Measurements from ENCODE around the gene EEFSEC. TPM values are rescaled to one million over a fixed set of nuclear protein-coding genes. Genes with fewer than 3 reads are reported as not detected.
A peak's percentile ranks its signal among the peaks of the same experiment; 100 is the strongest.

The EEFSEC gene
- total and polyA plus RNA-seq, 4 donors: 9.8 to 20.1 (median 11.6) TPM

DNA sequence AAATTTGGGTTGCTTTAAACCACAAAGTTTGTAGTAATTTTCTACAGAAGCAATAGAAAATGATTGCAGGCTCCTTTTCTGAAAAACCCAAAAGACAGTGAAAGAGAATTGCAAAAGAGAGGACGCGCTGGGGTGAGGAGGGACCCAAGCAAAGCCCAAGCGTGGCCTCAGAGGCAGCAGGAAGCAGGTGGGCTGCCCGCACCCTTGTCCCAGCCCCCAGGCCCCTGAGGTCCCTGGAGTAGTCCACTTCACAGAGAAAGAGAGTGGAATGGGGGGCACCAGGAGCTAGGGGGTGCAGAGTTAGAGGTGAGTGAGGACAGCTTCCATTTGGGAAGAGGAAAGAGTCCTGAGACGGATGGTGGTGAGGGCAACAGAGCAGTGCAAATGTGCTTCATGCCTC, 301.8 kb downstream of the EEFSEC start:
- peaks cover 0 to 21% (median 0%) of the 10 kb centered on the region in 5 donors for H3K4me1 ChIP-seq (ENCODE audit: control insufficient read depth in 5 of 5, insufficient read depth in 5 of 5, low read length in 5 of 5)
- no peak overlapping the region for H3K27ac ChIP-seq (ENCODE audit: low read depth in 1 of 2, low read length in 1 of 2)
- no peaks in the 10 kb centered on the region for H3K9me3 ChIP-seq (ENCODE audit: control insufficient read depth in 4 of 4, insufficient read depth in 3 of 4, low read length in 3 of 4)
- H3K4me3 ChIP-seq: no peak overlapping the region
- H3K27me3 ChIP-seq (ENCODE audit: control insufficient read depth in 3 of 3, insufficient read depth in 3 of 3, low read length in 2 of 3): peaks cover 0 to 5% (median 0%) of the 10 kb centered on the region in 3 donors
- TF ChIP-seq, protein P1, sequence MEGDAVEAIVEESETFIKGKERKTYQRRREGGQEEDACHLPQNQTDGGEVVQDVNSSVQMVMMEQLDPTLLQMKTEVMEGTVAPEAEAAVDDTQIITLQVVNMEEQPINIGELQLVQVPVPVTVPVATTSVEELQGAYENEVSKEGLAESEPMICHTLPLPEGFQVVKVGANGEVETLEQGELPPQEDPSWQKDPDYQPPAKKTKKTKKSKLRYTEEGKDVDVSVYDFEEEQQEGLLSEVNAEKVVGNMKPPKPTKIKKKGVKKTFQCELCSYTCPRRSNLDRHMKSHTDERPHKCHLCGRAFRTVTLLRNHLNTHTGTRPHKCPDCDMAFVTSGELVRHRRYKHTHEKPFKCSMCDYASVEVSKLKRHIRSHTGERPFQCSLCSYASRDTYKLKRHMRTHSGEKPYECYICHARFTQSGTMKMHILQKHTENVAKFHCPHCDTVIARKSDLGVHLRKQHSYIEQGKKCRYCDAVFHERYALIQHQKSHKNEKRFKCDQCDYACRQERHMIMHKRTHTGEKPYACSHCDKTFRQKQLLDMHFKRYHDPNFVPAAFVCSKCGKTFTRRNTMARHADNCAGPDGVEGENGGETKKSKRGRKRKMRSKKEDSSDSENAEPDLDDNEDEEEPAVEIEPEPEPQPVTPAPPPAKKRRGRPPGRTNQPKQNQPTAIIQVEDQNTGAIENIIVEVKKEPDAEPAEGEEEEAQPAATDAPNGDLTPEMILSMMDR (IDR thresholded peaks at IDR 0.05; ENCODE audit: control extremely low read depth, extremely low read depth): no peak
- no peak for DNase-seq
- WGBS, 2 donors: 48 to 75% methylated on average over 5 of the region's 5 CpGs
- no peak for ATAC-seq (ENCODE audit: insufficient read depth, low FRiP score)
- no peaks in the 10 kb centered on the region for H3K36me3 ChIP-seq (ENCODE audit: control insufficient read depth in 4 of 4, insufficient read depth in 4 of 4, low read length in 4 of 4)
- no peak overlapping the region for H3K9ac ChIP-seq (ENCODE audit: insufficient read depth in 1 of 2, low read length in 2 of 2)

DNA sequence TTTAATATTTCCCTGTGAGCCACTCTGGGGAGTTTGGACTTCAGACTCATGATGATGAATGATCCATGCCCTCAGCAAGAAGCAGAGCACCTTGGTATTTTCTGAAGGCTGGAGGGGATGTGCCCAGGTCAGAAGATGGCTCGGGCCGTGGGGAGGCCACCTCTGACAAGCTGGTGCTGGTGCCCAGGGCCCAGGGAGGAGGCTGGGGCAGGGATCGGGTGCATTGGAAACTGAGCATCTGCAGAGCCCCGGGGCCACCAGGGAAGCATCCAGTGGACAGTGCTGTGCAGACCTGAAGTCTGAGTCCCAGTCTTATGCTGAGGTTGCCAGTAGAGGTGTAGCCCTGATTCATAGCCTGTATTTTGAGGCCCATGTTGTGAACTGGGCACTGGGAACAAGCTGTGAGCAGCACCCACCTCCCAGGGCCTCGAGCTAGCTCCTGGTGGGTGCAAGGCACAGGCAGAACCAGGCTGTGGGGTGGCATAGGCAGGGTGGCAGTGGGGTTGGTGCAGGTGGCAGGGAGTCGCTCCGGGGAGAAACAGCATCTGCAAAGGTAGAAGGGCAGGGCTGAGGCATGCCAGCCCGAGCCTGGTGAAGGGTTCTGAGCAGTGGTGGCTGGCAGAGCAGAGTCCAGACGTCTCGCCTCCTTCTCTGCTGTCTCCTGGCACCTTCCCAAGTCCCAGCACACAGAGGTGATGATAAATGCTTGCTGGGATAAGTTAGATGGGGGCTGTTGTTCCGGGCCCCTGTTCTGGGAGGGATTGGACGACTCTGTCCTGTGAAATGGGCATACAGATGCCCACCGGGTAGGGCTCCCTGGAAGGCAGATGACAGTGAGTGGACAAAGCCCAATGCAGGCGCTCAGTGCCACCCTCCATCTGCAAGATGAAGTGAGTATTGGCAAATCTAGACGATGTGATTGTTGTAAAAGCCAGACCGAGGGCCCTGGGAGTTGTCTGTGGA, 302.8 kb downstream of the EEFSEC start:
- Histone ChIP-seq H3K9me3 (ENCODE audit: control insufficient read depth in 4 of 4, insufficient read depth in 3 of 4, low read length in 3 of 4) (no peaks in the 10 kb centered on the region), H3K9ac (ENCODE audit: insufficient read depth in 1 of 2, low read length in 2 of 2) (no peak overlapping the region), H3K27me3 (ENCODE audit: control insufficient read depth in 3 of 3, insufficient read depth in 3 of 3, low read length in 2 of 3) (peaks cover 0 to 5% (median 0%) of the 10 kb centered on the region in 3 donors), H3K4me3 (no peak overlapping the region), H3K36me3 (ENCODE audit: control insufficient read depth in 4 of 4, insufficient read depth in 4 of 4, low read length in 4 of 4) (no peaks in the 10 kb centered on the region), H3K4me1 (ENCODE audit: control insufficient read depth in 5 of 5, insufficient read depth in 5 of 5, low read length in 5 of 5) (peaks cover 0 to 21% (median 0%) of the 10 kb centered on the region in 5 donors), H3K27ac (ENCODE audit: low read depth in 1 of 2, low read length in 1 of 2) (no peak overlapping the region)
- DNase-seq: no peak
- ATAC-seq (ENCODE audit: insufficient read depth, low FRiP score): no peak
- TF ChIP-seq, protein P1 (IDR thresholded peaks at IDR 0.05; ENCODE audit: control extremely low read depth, extremely low read depth): no peak
- 79 to 81% methylated on average over 16 of the region's 16 CpGs for WGBS, 2 donors

DNA sequence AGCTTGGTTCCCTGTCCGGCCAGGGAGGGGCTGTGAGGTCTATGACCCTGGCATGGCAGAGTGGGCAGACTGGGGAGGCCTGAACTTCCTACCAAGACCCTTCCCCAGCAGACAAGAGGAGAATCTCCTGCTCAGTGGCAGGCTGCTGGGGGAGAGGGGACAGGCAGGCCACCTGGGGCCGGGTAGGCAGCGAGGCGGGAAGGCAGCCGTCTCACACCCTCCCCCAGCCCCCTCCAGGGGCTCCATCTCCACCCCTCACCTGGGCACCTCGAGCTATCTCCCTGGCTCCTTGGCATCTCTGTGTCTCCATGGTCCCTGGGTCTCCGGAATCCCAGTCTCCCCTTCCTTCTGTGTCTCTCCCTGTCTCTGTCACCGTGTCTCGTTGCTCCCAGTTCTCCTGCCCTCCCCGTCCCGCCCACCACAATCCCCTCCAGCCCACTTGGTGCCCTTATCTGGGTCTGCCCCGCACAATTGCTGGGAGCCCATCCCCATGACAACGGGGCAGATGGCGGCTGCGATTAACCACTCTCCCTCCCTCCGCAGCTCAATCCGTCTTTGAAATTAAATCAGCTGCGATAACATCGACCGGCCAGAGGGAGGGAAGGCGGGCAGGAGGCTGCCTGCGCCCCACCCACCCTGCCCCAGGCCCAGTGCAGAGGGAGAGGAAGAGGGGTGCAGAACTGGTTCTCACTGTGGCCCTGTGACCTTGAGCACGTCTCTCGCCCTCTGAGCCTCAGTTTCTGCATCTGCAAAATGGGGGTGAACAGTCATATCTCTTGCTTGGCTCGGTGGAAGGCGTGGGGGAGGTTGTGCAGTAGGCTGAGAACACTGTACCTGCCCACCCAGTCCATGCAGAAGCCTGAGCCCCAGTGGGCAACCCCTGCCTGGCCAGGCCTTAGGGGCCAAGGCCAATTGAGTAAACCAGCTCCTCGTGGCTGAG, 303.8 kb downstream of the EEFSEC start:
- WGBS, 2 donors: 60 to 69% methylated on average over 26 to 27 of the region's 27 CpGs
- Histone ChIP-seq H3K4me3 (no peak overlapping the region), H3K27me3 (ENCODE audit: control insufficient read depth in 3 of 3, insufficient read depth in 3 of 3, low read length in 2 of 3) (peaks cover 0 to 3% (median 0%) of the 10 kb centered on the region in 3 donors), H3K27ac (ENCODE audit: low read depth in 1 of 2, low read length in 1 of 2) (no peak overlapping the region), H3K9ac (ENCODE audit: insufficient read depth in 1 of 2, low read length in 2 of 2) (no peak overlapping the region), H3K36me3 (ENCODE audit: control insufficient read depth in 4 of 4, insufficient read depth in 4 of 4, low read length in 4 of 4) (no peaks in the 10 kb centered on the region), H3K4me1 (ENCODE audit: control insufficient read depth in 5 of 5, insufficient read depth in 5 of 5, low read length in 5 of 5) (peaks cover 0 to 21% (median 0%) of the 10 kb centered on the region in 5 donors), H3K9me3 (ENCODE audit: control insufficient read depth in 4 of 4, insufficient read depth in 3 of 4, low read length in 3 of 4) (no peaks in the 10 kb centered on the region)
- DNase-seq: peak in 2 of 3 donors; percentile 11 to 31
- ATAC-seq (ENCODE audit: insufficient read depth, low FRiP score): no peak
- TF ChIP-seq, protein P1 (IDR thresholded peaks at IDR 0.05; ENCODE audit: control extremely low read depth, extremely low read depth): no peak

All from lung (tissue), 12 donors.